Measurements from ENCODE around the gene BCKDK. TPM values are rescaled to one million over a fixed set of nuclear protein-coding genes. Genes with fewer than 3 reads are reported as not detected.

BCKDK gene
- total RNA-seq, 1 donor from 2014 or later, result 42.7 TPM

- peak; percentile 93 for ATAC-seq
Measured at GRCh38 chr16:31117384-31118222, 9.4 kb downstream of the BCKDK start, which contains the start of gene KAT8. Gene KAT8, plus strand, starts transcription at chr16:31117664. Its CDS starts 18 bp downstream, at chr16:31117682.

GRCh38 chr16:31118223-31119155 is 10.3 kb downstream of the BCKDK start:
- no peak for ATAC-seq
- no peak for DNase-seq (ENCODE audit: low spot score)

More at GRCh38 chr16:31117384-31118222, 9.4 kb downstream of the BCKDK start, which contains the start of gene KAT8:
- DNase-seq (ENCODE audit: low spot score), result peak; percentile 99

GRCh38 chr16:31120129-31120528 is 11.9 kb downstream of the BCKDK start:
- no peak for DNase-seq (ENCODE audit: low spot score)

GRCh38 chr16:31125844-31126243 is 17.7 kb downstream of the BCKDK start:
- DNase-seq (ENCODE audit: low spot score), result no peak
- no peak for ATAC-seq

More at GRCh38 chr16:31120129-31120528, 11.9 kb downstream of the BCKDK start:
- ATAC-seq, result no peak

GRCh38 chr16:31127182-31127581 is 19.0 kb downstream of the BCKDK start:
- ATAC-seq (no peak), DNase-seq (ENCODE audit: low spot score) (no peak)

- ATAC-seq (peak; percentile 37), DNase-seq (ENCODE audit: low spot score) (no peak)
Measured at GRCh38 chr16:31128711-31129567, 20.8 kb downstream of the BCKDK start.

GRCh38 chr16:31129568-31130335 is 21.6 kb downstream of the BCKDK start:
- no peak for DNase-seq (ENCODE audit: low spot score)
- ATAC-seq, result peak; percentile 9

- ATAC-seq, result no peak
- no peak for DNase-seq (ENCODE audit: low spot score)
Measured at GRCh38 chr16:31130336-31130891, 22.2 kb downstream of the BCKDK start.

- DNase-seq (ENCODE audit: low spot score), result peak; percentile 58
Measured at GRCh38 chr16:31130899-31131298, 22.7 kb downstream of the BCKDK start.

GRCh38 chr16:31131416-31131815 is 23.2 kb downstream of the BCKDK start:
- DNase-seq (ENCODE audit: low spot score), result no peak
- no peak for ATAC-seq

More at GRCh38 chr16:31130899-31131298, 22.7 kb downstream of the BCKDK start:
- ATAC-seq, result peak; percentile 4

- ATAC-seq (no peak), DNase-seq (ENCODE audit: low spot score) (no peak)
Measured at GRCh38 chr16:31131841-31132271, 23.7 kb downstream of the BCKDK start.

GRCh38 chr16:31132303-31132979 is 24.3 kb downstream of the BCKDK start:
- ATAC-seq (no peak), DNase-seq (ENCODE audit: low spot score) (no peak)

GRCh38 chr16:31133046-31133501 is 24.9 kb downstream of the BCKDK start:
- ATAC-seq, result no peak
- no peak for DNase-seq (ENCODE audit: low spot score)

GRCh38 chr16:31134091-31134571 is 25.9 kb downstream of the BCKDK start:
- ATAC-seq (no peak), DNase-seq (ENCODE audit: low spot score) (no peak)

- no peak for DNase-seq (ENCODE audit: low spot score)
- ATAC-seq, result peak; percentile 55
Measured at GRCh38 chr16:31134625-31135534, 26.7 kb downstream of the BCKDK start.

- ATAC-seq (peak; percentile 87), DNase-seq (ENCODE audit: low spot score) (peak; percentile 88)
Measured at GRCh38 chr16:31135535-31136286, 27.5 kb downstream of the BCKDK start, which contains the start of gene PRSS8. Gene PRSS8, minus strand, starts transcription at chr16:31135727. Its CDS starts 229 bp downstream, at chr16:31135498.

Measured in left lobe of liver (tissue), 2 donors.